HepG2 (cell line): Measurements from ENCODE around the gene SLC66A3. TPM values are rescaled to one million over a fixed set of nuclear protein-coding genes. Genes with fewer than 3 reads are reported as not detected.

Experiments used
- ADNP ChIP-seq: sonication (generic); formaldehyde crosslinking; IDR thresholded peaks from 2 replicates; pipeline ENCODE4 v1.4.0; 2020; ENCODE audit warnings: missing genetic modification reagents
- AHDC1 ChIP-seq: sonication (generic); formaldehyde crosslinking; IDR thresholded peaks from 2 replicates; pipeline ENCODE4 v1.5.1; 2020; ENCODE audit warnings: mild to moderate bottlenecking, missing genetic modification reagents, borderline replicate concordance
- CCAR2 ChIP-seq: fragments of 200-400 bp; formaldehyde crosslinking; optimal IDR thresholded peaks from 2 replicates; pipeline ENCODE3; 2018; ENCODE audit warnings: low read depth, mild to moderate bottlenecking, low read length, moderate library complexity
- FUBP1 ChIP-seq: sonication (generic); formaldehyde crosslinking; IDR thresholded peaks from 2 replicates; pipeline ENCODE4 v1.5.1; 2020; ENCODE audit warnings: missing genetic modification reagents, mild to moderate bottlenecking, borderline replicate concordance
- HBP1 ChIP-seq: IDR thresholded peaks from 2 replicates; pipeline ENCODE4 v1.6.1; 2016; ENCODE audit warnings: low read depth, control low read depth
- HCFC1 ChIP-seq: fragments of 150-350 bp; IDR thresholded peaks from 2 replicates; pipeline ENCODE4 v1.6.1; 2014; ENCODE audit warnings: low read depth, low read length
- HIVEP1 ChIP-seq: sonication (generic); formaldehyde crosslinking; IDR thresholded peaks from 2 replicates; pipeline ENCODE4 v1.4.0; 2020; ENCODE audit warnings: mild to moderate bottlenecking, missing genetic modification reagents
- HOXA5 ChIP-seq: sonication (generic); formaldehyde crosslinking; IDR thresholded peaks from 2 replicates; pipeline ENCODE4 v1.4.0; 2020; ENCODE audit warnings: missing genetic modification reagents
- JUND ChIP-seq: sonication (generic); formaldehyde crosslinking; IDR thresholded peaks from 2 replicates; pipeline ENCODE4 v1.8.0; 2022; ENCODE audit warnings: mild to moderate bottlenecking, missing genetic modification reagents
- NRL ChIP-seq: sonication (generic); formaldehyde crosslinking; IDR thresholded peaks from 2 replicates; pipeline ENCODE4 v1.5.0; 2020; ENCODE audit warnings: missing genetic modification reagents, mild to moderate bottlenecking, moderate library complexity, borderline replicate concordance
- SUZ12 ChIP-seq: fragments of 150-350 bp; IDR thresholded peaks from 2 replicates; pipeline ENCODE4 v1.6.1; 2014; ENCODE audit warnings: low read depth, low read length
- TRIM24 ChIP-seq: sonication (generic); formaldehyde crosslinking; IDR thresholded peaks from 2 replicates; pipeline ENCODE4 v1.8.0; 2022; ENCODE audit warnings: mild to moderate bottlenecking, missing genetic modification reagents
- ZBTB14 ChIP-seq: sonication (generic); formaldehyde crosslinking; IDR thresholded peaks from 2 replicates; pipeline ENCODE4 v1.4.0; 2020; ENCODE audit warnings: missing genetic modification reagents
- ZBTB39 ChIP-seq: sonication (generic); formaldehyde crosslinking; IDR thresholded peaks from 2 replicates; pipeline ENCODE4 v1.5.0; 2020; ENCODE audit warnings: missing genetic modification reagents
- ZNF274 ChIP-seq: sonication (generic); formaldehyde crosslinking; IDR thresholded peaks from 2 replicates; pipeline ENCODE4 v1.5.1; 2020; ENCODE audit warnings: mild to moderate bottlenecking, missing genetic modification reagents
- ZNF740 ChIP-seq: sonication (generic); formaldehyde crosslinking; IDR thresholded peaks from 2 replicates; pipeline ENCODE4 v1.4.0; 2020; ENCODE audit warnings: missing genetic modification reagents
- polyA plus RNA-seq, 8 experiments: library from polyadenylated mRNA; depleted of rRNA in 3 of 8; stranded (reverse) in 7 of 8; unstranded in 1 of 8; fragments of >200 nt; fragmentation: Illumina TruSeq in 4 of 8; extraction: Trizol in 4 of 8; gene quantifications; 2 replicates each; pipeline versions ENCODE4 v1.2.1 to v1.2.3, GENCODE V29; 2011 to 2016; ENCODE audit warnings: low read depth in 4 of 8, missing spikeins in 1 of 8, mixed read lengths in 1 of 8; ENCODE audit not compliant: insufficient read depth in 1 of 8
- total RNA-seq, 5 experiments: library from RNA; depleted of rRNA; stranded (reverse); fragments of >200 nt; fragmentation: Illumina TruSeq; extraction: Trizol; gene quantifications; 2 replicates each; pipeline ENCODE4 v1.2.3, GENCODE V29; 2016; ENCODE audit warnings: low read depth in 1 of 5

Gene SLC66A3
- total and polyA plus RNA-seq, 2 of the 13 experiments (the other 11 are each of a cell fraction or from before 2014, with no cell fraction given): 2.2 to 3.7 TPM

GRCh38 chr2:11155381-11156035, at the start of gene SLC66A3 (continued):
- TF ChIP-seq FUBP1 (CRISPR knock-in tag): no peak
- TF ChIP-seq AHDC1: peak; percentile 54; the same call in 1 of the 2 replicates
- no peak for TF ChIP-seq HCFC1
- TF ChIP-seq HBP1 (CRISPR knock-in tag): no peak
- TF ChIP-seq ADNP (CRISPR knock-in tag): no peak; the same call in 1 of the 2 replicates
- peak; percentile 47; the same call in 1 of the 2 replicates for TF ChIP-seq NRL (CRISPR knock-in tag)
- no peak for TF ChIP-seq CCAR2
- TF ChIP-seq HIVEP1: peak; percentile 67
- TF ChIP-seq ZNF274: peak; percentile 43
- TF ChIP-seq HOXA5 (CRISPR knock-in tag): peak; percentile 65; the same call in 1 of the 2 replicates
- TF ChIP-seq TRIM24 (CRISPR knock-in tag): no peak
- peak; percentile 60; the same call in 1 of the 2 replicates for TF ChIP-seq ZBTB39 (CRISPR knock-in tag)
- TF ChIP-seq JUND (CRISPR knock-in tag): no peak
- TF ChIP-seq ZBTB14 (CRISPR knock-in tag): peak; percentile 52; the same call in 1 of the 2 replicates
- no peak for TF ChIP-seq ZNF740 (CRISPR knock-in tag)
- TF ChIP-seq SUZ12: no peak
